HG02840 (cell line): Measurements from ENCODE around the gene SLC25A25.
"Not testable (repeated sequence)": the region's sequence is repeated elsewhere in the genome, so short reads cannot be mapped to it uniquely, and the experiment has no call there.

Experiments used
- ATAC-seq: cut with Tn5 transposase; IDR thresholded peaks from one replicate; pipeline ENCODE4 v1.9.1; 2021; ENCODE audit warnings: mild to moderate bottlenecking, moderate library complexity, moderate number of reproducible peaks; ENCODE audit not compliant: unreplicated experiment, low FRiP score

The SLC25A25 gene

DNA sequence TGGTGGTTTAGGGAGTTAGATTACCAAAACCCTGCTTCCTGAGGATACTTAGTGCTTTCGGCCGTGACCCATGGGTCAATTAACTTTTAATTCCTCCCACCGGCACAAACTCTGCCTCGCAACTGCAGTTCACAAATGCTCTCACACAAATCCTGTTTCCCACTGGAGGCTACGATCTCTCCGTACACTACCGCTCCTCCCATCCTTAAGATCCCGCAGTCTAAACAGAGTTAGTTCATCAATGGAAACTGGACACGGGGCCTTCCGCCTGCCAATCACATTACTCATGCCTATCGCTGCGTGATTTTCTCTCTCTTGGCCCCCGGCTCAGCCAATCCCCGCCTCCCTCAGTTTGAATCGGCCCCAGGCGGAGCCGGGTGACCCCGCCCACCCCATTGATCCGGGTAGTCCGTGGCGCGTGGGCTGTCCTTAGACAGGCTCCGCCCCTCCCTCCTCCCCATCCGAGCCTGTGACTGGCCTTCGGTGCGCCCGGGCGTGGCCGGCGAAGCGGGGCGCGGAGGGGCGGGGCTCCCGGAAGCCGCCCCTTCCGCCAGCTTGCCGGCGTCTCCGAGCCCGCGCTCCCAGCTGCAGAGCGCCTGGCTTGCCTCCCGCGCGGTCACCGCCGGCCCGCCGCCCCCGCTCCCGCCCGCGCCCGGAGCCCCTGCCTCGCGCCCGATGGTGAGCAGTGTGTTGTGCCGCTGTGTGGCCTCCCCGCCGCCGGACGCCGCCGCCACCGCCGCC is at the start of gene SLC25A25:
SLC25A25 (plus strand) TSS at position 588 of the 741 bp plus-strand sequence; CDS start at position 676, 88 bp downstream.
- ATAC-seq, result peak; percentile 66

- no peak for ATAC-seq
Observed at GRCh38 chr9:128020692-128021091, 47.3 kb upstream of the SLC25A25 start.

DNA sequence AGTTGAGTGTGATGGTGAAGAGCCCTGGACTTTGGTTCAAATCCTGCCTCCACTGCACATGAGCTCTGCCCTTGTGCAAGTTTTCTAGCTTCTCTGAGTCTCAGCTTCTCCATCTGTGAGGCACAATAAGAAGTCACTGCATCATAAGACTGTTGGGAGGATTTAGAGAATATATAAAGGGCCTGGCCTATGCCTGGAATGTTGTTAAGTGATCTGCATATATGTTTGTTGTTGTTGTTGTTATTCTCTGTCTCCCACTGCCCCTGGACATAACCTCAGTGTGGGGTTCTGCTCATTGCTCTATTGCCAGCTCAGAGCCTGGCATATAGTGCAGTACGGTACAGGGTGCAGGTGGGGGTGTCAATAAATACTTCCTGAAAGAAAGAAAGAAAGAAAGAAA is 46.9 kb upstream of the SLC25A25 start:
- ATAC-seq, result no peak

DNA sequence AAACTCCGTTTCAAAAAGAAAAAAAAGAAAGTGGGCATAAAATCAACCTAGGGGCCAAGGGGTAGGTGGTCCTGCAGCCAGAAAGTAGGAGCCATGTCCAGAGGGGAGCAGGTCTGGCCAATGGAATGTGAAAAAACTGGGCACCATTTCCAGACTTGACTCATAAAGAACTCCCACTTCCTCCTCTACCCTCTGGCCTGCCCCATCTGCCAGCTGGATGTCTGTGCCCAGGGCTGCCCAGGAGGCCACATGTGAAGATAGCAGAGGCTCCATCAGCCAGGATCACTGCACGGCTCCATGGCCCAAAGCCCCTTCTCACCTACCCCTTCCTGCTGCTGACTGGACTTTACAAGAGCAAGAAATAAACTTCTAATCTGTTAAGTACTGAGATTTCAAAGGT is 45.1 kb upstream of the SLC25A25 start:
- no peak for ATAC-seq

GRCh38 chr9:128023671-128024070 is 44.4 kb upstream of the SLC25A25 start:
- ATAC-seq, result not testable (repeated sequence)

DNA sequence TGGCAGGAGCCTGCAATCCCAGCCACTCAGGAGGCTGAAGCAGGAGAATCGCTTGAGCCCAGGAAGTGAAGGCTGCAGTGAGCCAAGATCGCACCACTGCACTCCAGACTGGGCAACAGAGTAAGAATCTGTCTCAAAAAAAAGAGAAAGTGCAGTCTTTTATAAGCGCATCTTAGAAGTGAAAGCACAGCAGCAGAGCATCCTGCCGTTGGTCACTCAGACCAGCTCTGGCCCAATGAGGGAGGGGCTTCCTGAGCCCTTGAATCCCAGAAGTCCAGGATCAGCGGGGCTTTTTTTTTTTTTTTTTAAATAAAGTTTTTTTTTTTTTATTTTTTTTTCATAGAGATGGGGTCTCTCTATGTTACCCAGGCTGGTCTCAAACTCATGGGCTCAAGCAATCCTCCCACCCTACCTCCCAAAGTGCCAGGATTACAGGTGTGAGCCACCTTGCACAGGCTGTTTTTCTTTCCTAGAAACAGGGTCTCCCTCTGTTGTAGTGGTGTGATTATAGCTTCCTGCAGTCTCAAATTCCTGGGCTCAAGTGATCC is 43.2 kb upstream of the SLC25A25 start:
- ATAC-seq, result no peak

DNA sequence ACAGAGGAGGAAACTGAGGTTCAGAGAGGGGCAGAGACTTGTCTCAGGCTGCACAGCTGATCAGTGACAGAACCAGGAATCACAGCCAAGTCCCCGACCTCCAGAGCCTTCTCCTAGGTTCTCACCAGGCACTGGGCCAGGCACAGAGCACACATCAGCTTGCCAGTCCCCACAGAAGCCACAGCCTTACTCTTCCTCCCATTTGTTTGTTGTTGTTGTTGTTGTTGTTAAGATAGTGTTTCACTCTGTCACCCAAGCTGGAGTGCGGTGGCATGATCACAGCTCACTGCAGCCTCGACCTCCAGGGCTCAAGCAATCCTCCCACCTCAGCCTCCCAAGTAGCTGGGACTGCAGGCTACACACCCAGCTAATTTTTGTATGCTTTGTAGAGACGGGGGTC is 42.3 kb upstream of the SLC25A25 start:
- ATAC-seq, result no peak

DNA sequence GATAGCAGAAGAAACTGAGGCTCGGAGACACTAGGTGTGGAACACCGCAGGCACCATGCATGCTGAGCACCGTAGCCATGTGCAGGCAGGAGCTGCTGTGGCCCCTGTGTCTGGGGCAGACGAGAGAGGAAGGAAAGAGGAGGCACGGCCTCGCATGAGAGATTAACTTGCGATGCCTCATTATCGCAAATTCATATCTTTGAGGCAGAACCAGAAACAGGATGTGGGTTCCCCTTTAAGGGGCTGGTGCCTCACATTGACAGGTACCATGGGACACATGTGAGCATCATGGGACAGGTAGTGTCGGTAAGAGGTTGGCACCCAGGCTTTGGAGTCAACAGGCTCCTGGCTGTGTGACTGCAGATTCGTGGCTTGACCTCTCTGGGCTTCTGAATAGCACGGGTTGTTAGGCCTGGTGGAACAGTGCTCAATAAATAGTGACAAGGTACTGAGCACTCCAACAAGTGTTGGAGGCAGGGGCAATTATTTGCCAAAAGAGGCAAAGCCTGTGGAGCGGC is 41.7 kb upstream of the SLC25A25 start:
- ATAC-seq, result no peak

DNA sequence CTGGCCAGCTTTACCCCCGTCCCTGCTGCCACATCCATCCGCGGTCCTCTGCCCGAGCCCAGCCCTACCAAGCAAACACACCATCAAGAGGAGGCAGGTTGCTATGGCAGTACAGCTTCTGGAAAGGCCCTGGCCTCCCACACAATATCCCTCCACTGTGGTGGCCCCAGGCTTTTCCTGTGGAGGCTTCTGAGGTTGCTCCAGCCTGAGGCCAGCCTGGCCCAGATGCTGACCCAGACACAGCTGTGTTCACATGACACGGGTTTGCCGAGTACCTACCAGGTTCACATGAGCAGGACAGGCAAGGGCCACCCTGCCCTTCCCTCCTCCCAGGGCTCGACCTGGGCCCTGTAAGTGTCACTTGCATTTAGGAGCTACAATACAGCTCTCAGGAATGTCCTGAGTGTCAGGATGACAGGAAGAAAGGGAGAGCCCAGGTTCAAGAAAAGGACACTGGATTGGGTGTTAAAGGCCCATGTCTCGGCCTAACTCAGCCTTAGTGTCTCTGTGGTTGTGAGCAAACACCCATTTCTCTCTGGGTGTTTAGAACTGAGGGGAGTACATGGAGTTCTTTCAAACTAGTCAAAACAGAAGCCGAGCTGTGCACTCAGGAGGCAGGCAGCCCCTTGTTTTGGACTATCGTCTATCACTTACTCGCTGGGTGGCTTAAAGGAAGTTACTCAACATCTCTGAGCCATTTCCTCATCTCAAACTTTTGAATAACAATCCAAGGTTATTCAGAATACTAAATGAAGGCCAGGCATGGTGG is 41.1 kb upstream of the SLC25A25 start:
- no peak for ATAC-seq

- ATAC-seq, result no peak
Observed at GRCh38 chr9:128027705-128028104, 40.3 kb upstream of the SLC25A25 start.

- ATAC-seq, result no peak
Observed at GRCh38 chr9:128033609-128034008, 34.4 kb upstream of the SLC25A25 start.

- ATAC-seq, result no peak
Observed at GRCh38 chr9:128034821-128035652, 33.0 kb upstream of the SLC25A25 start.

- not testable (repeated sequence) for ATAC-seq
Observed at GRCh38 chr9:128036522-128036921, 31.5 kb upstream of the SLC25A25 start.

GRCh38 chr9:128040783-128041182 is 27.2 kb upstream of the SLC25A25 start:
- ATAC-seq, result not testable (repeated sequence)

DNA sequence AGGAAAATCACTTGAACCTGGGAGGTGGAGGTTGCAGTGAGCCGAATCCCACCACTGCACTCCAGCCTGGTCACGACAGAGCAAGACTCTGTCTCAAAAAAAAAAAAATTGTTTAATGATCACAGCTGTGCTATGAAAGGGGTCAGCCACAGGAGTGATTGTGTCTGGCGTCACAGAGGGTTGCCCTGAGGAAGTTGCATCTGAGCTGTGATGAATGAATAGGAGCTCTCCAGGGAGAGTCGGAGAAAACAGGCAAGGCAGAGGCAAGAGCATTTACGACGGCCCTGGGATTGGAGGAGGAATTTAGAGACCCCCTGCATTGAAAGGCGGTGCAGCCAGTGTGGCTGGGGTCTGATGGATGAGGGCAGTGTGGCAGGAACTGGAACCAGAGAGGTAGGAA is 26.0 kb upstream of the SLC25A25 start:
- no peak for ATAC-seq

GRCh38 chr9:128043467-128043868 is 24.6 kb upstream of the SLC25A25 start:
- ATAC-seq, result no peak

GRCh38 chr9:128045409-128045808 is 22.6 kb upstream of the SLC25A25 start:
- ATAC-seq, result not testable (repeated sequence)

DNA sequence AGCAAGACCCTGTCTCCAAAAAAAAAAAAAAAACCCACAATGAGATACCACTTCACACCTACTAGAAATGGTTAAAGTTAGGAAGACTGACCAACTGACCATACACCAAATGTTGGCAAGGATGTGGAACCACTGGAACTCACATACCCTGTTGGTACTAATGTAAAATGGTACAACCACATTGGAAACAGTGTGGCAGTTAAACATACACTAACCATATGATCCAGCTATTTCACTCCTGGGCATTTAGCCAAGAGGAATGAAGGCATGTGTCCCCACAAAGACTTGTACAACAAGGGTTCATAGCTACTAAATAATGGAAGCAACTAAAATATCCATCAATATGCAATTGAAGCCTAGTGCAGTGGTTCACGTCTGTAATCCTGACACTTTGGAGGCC is 22.2 kb upstream of the SLC25A25 start:
- no peak for ATAC-seq

DNA sequence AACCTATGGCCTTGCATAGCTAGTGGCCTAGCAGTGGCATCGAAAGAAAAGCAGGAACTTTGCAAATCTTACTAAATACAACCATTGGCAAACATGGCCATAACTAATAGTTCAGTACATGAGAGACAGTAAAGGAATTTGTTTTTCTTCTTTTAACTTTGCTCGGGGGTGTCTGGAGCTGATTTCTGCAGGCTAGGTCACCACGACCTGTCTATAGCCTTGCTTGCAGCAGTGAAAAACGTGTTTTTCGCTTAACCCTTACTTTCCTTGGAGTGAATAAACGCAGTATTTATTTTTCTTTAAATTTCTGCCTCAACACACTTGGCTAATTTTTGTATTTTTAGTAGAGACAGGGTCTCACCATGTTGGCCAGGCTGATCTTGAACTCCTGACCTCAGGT is 20.8 kb upstream of the SLC25A25 start:
- no peak for ATAC-seq

GRCh38 chr9:128048663-128049062 is 19.4 kb upstream of the SLC25A25 start:
- no peak for ATAC-seq
